Peyer's patch (tissue), 4 donors: ENCODE data around the gene DNM3.

Experiments
- CTCF ChIP-seq, 6 experiments: fragments of 450-650 bp in 4 of 6; fragments of 200-600 bp in 2 of 6; sonication (generic) in 1 of 6; IDR thresholded peaks; one replicate each; pipeline ENCODE4 v1.5.1; 2017 to 2019; ENCODE audit warnings: antibody characterized with exemption in 6 of 6, mild to moderate bottlenecking in 3 of 6, moderate library complexity in 1 of 6
- POLR2A ChIP-seq, 2 donors: fragments of 450-650 bp; IDR thresholded peaks; one replicate each; pipeline ENCODE4 v1.5.1; 2017; ENCODE audit warnings: antibody characterized with exemption in 2 of 2, mild to moderate bottlenecking in 2 of 2, moderate library complexity in 2 of 2

DNA sequence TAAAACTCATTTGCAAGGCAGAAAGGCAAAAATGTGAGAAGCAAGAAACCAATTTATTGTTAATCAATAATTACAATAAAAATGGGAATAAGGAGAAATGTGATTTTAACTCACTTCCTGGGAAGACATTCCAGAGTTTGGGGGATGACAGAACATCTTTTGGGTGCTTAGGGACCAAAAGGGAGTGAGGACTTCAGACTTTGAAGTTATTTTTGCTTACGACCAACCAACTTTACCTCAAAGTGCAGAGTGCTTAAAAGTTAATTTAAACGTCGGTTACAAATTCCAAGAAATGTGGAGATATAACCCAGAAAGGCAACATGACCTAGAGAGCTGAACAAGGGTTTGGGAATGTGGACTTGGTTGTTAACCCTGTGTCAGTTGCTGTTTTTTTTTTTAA, 344.7 kb downstream of the DNM3 start:
- TF ChIP-seq POLR2A (IDR thresholded peaks at IDR 0.05): no peak
- no peak for TF ChIP-seq CTCF (IDR thresholded peaks at IDR 0.05)
